IPS DF 19.7 (cell line): ENCODE measurements around the gene OR7G2.
A peak's percentile ranks its signal among the peaks of the same experiment; 100 is the strongest.

Source experiments
- DNase-seq: peaks from one replicate; pipeline ENCODE4 v3.0.0-alpha.2; 2013; ENCODE audit warnings: low read depth, low spot score

The OR7G2 gene

GRCh38 chr19:9107375-9107774 lies at the start of gene OR7G2:
Gene OR7G2 (minus strand): TSS chr19:9107475. CDS start chr19:9103243, 4,232 bp downstream.
- DNase-seq = no peak

GRCh38 chr19:9156304-9156703 lies 49.0 kb upstream of the OR7G2 start:
- DNase-seq = no peak

GRCh38 chr19:9155591-9155990 lies 48.3 kb upstream of the OR7G2 start:
- DNase-seq = no peak

GRCh38 chr19:9151367-9151766 lies 44.1 kb upstream of the OR7G2 start:
- no peak for DNase-seq

GRCh38 chr19:9150650-9151049 lies 43.4 kb upstream of the OR7G2 start:
- DNase-seq = no peak

- no peak for DNase-seq
These were observed 42.7 kb upstream of the OR7G2 start for GRCh38 chr19:9149997-9150396.

- DNase-seq = no peak
These were observed 41.4 kb upstream of the OR7G2 start for GRCh38 chr19:9148697-9149096.

- no peak for DNase-seq
These were observed 39.6 kb upstream of the OR7G2 start for GRCh38 chr19:9146882-9147281.

GRCh38 chr19:9144920-9145319 lies 37.6 kb upstream of the OR7G2 start:
- DNase-seq = no peak

- DNase-seq = peak; percentile 50
These were observed 33.0 kb upstream of the OR7G2 start, which contains the start of gene ZNF317 for GRCh38 chr19:9140159-9140874. Gene ZNF317 (plus strand): TSS chr19:9140397. CDS start chr19:9156017, 15,620 bp downstream.

- no peak for DNase-seq
These were observed 32.4 kb upstream of the OR7G2 start for GRCh38 chr19:9139609-9140158.

- no peak for DNase-seq
These were observed 25.1 kb upstream of the OR7G2 start for GRCh38 chr19:9132422-9132821.

- no peak for DNase-seq
These were observed 23.7 kb upstream of the OR7G2 start for GRCh38 chr19:9130965-9131364.

- DNase-seq = no peak
These were observed 20.9 kb upstream of the OR7G2 start for GRCh38 chr19:9128171-9128570.

GRCh38 chr19:9126900-9127405 lies 19.7 kb upstream of the OR7G2 start, which contains the start of gene OR7G3:
Gene OR7G3 (minus strand): TSS chr19:9126950. CDS start chr19:9126950, 0 bp downstream.
- DNase-seq = no peak

GRCh38 chr19:9116547-9116946 lies 9.3 kb upstream of the OR7G2 start:
- no peak for DNase-seq

GRCh38 chr19:9115307-9115813 lies 8.1 kb upstream of the OR7G2 start, which contains the start of gene OR7G1:
Gene OR7G1 (minus strand): TSS chr19:9115763. CDS start chr19:9115763, 0 bp downstream.
- DNase-seq = no peak

GRCh38 chr19:9109959-9110358 lies 2.7 kb upstream of the OR7G2 start:
- no peak for DNase-seq

- no peak for DNase-seq
These were observed 20.5 kb downstream of the OR7G2 start, which contains the start of gene OR1M1 for GRCh38 chr19:9086761-9087160. Gene OR1M1 (plus strand): TSS chr19:9087061. CDS start chr19:9093245, 6,184 bp downstream.

GRCh38 chr19:9078651-9079050 lies 28.6 kb downstream of the OR7G2 start:
- no peak for DNase-seq

GRCh38 chr19:9076901-9077300 lies 30.4 kb downstream of the OR7G2 start:
- DNase-seq = no peak

GRCh38 chr19:9075064-9075949 lies 32.0 kb downstream of the OR7G2 start:
- no peak for DNase-seq
